Jurkat, Clone E6-1 (cell line): ENCODE data around the gene ASPDH. TPM values are rescaled to one million over a fixed set of nuclear protein-coding genes. Genes with fewer than 3 reads are reported as not detected.

Source experiments
- DNase-seq: peaks from one replicate; pipeline ENCODE4 v3.0.0-alpha.2; 2011; ENCODE audit warnings: low read depth, low spot score
- H3K4me3 ChIP-seq: 2 replicates; pipeline ENCODE4 v1.5.1; 2011; ENCODE audit warnings: mild to moderate bottlenecking, low read length, control low read depth, moderate library complexity
- polyA plus RNA-seq: library from polyadenylated mRNA; unstranded; fragments of >200 nt; gene quantifications from one replicate; pipeline ENCODE4 v1.2.1, GENCODE V29; 2012; ENCODE audit warnings: missing spikeins; ENCODE audit not compliant: insufficient read length, insufficient read depth

Gene ASPDH
- not detected for polyA plus RNA-seq

DNA sequence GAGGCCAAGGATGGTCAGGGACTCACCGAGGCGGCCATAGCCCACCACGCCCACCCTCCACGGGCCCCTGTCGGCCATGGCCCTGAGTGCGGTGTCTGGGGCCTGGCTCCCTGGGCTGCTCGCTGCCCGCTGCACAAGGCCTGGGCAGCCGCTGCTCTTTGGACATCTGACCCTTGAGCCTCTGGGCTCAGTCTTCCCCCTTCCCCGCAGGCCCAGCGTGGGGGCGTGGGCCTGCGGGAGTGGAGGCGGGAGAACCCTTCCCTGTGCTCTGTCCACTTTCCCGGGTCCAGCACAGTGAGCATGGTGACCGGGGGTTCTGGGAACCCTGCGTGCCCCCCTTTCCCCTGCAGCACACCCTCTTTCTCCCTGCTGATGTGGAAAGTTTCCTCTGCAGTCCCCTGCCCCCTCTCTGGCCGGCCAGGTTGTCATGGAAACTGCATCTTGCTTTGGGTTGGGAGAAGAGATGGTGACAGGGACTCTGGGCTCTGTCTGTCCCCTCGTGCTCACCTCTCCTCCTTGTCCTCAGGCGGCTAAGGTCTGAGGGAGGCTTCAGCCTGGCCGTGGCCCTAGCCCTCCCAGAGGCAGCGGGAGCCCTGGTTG lies at the start of gene ASPDH:
TSS of gene ASPDH (minus strand) at position 168 of the 600 bp plus-strand sequence. CDS start at position 78, 90 bp downstream.
- no peak for DNase-seq
- peak within 1 kb of the TSS; percentile 47 for H3K4me3 ChIP-seq

DNA sequence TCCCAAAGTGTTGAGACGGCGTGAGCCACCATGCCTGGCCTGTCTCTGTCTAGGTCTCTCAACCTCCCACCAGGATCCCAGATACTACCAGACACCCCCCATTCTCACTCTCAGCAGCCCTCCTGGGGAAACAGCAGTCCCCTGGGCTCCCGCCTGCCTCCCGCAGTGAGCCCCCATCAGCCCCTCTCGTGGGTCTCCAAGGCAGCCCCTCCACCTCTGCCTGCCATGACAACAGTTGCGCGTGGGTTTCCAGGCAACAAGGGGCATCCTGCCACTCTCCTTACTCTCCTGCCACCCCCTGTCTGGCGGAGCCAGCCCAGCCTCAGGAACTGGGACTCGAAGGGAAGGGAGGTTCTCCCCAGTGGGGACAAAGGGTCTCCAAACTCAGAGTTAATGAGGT lies 49.3 kb upstream of the ASPDH start:
- no peak for DNase-seq
- no peak overlapping the region for H3K4me3 ChIP-seq

DNA sequence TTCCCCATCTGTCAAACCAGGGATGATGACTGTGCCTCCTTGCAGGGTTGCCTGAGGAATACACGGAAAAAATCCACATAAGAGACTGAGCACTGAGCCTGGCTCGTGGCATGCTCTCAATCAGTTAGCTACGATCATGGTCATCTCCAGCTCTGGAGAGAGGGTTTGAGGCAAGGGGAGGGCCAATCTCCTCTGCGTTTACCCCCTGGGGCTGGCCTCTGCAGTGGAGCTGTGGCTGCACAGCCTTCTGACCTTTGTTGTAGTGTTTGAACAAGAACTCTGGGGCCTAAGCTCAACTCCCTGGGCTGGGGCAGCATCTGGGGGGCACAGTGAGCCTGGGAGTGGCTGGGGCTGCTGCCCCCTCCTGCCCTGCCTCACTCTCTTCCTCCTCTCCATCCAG lies 48.6 kb upstream of the ASPDH start:
- H3K4me3 ChIP-seq = no peak overlapping the region
- no peak for DNase-seq

DNA sequence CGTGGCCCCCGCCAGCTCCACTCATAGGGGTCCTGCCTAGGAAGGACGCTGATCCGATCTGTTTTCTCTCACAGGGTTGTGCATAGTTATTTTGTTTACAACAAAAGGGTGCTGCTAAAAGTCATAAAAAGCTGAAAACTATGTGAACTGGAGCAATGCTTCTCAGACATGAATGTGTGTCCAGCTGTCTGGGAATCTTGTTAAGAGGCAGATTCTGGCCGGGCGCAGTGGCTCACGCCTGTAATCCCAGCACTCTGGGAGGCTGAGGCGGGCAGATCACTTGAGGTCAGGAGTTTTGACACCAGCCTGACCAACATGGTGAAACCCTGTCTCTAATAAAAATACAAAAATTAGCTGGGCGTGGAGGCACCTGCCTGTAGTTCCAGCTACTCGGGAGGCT lies 45.9 kb upstream of the ASPDH start:
- no peak for DNase-seq
- no peak overlapping the region for H3K4me3 ChIP-seq

- no peak for DNase-seq
- no peak overlapping the region for H3K4me3 ChIP-seq
Measured at GRCh38 chr19:50558449-50558848, 44.7 kb upstream of the ASPDH start.

- H3K4me3 ChIP-seq = no peak overlapping the region
- no peak for DNase-seq
Measured at GRCh38 chr19:50558039-50558438, 44.3 kb upstream of the ASPDH start.

- peak overlapping the region; percentile 66 for H3K4me3 ChIP-seq
- DNase-seq = no peak
Measured at GRCh38 chr19:50557009-50557613, 43.4 kb upstream of the ASPDH start.

DNA sequence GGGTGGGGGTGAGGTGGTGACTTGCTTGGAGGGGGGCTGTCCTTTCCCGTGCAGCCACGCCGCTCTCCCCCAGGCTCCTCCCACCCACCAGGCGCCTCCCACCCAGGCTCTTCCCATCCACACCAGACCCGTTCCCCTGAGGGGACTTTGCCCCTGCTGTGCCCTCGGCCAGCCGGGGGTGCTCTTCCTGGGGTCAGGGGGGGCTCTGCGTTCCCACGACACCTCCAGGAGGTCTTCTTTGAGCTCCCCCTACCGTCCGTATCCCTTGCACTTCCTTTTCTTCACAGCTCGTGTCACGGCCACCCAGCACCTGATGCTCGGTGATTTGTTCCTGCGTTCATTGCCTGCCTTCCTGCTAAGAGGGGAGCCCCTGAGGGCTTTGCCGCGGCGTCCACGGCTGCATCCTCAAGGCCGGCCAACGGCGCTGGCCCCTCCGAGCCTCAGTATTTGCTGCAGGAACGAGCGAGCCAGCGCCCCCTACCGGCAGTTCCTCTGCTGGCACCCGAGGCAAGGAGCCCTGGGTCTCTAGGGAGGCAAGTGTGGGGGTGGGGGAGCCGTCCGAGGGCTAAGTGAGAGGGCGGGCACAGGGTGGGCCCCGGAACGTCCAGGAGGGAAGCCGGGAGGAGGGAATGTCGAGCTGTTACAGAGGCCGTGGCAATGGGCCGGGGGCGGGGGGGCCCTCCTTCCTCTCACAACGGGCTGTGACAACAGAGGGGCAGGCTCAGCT lies 42.7 kb upstream of the ASPDH start:
- H3K4me3 ChIP-seq = peak overlapping the region; percentile 66
- DNase-seq = peak; percentile 60

DNA sequence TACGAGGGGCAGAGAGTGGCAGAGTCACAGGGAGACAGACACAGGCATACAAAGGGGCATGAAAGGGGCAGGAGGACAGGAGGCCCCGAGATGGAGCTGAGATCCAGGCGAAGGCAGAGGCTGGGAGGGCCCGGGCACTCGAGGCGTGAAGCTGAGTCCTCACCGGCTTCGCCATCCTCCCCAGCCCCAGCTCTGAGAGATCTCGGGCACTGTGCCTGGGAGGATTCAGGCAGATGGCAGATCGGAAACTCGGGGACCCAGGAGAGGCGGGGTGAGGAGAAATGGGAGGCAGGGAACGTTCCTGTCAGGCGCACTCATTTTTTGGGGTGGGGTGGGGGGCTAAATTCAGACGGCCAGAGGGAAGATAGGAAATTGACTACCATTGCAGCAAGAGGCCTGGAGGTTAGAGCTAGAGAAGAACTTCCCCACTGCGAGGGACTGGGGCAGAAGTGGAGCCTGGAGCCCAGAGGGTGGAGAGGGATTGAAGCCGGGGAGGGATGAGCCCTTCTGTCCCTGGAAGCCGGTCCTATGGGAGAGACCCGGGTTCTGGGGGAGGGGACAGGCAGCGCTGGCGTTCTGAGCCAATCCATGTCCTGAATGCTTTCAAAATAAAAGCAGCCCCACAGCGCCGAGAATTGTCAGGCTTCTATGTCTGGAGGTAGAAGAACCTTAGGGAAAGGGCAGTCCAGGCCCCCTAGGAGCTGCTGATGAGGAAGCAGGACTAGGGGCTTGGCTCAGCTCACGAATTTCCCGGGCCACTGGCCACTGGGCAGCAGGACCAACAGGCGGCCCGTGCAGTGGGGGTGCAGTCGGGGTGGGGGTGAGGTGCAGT lies 42.0 kb upstream of the ASPDH start:
- no peak for DNase-seq
- H3K4me3 ChIP-seq = peak overlapping the region; percentile 66

DNA sequence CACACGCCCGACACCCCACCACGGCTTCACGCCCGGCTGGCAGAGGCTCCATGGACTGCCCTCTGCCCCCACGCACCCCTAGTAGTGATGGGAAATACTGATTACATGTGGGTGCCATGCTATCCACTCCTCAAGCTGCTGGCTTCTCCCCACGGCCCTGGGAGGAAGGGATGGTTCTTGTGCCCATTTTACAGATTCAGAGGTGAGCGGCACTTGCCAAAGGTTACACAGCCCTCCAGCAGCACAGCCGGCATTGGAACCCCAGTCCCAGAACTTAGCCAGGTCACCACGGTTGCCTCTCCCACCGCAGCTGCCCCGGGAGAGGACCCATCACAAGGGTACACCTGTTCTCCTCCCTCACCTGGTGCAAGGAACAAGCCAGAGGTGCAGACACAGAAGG lies 41.3 kb upstream of the ASPDH start:
- no peak overlapping the region for H3K4me3 ChIP-seq
- DNase-seq = no peak

DNA sequence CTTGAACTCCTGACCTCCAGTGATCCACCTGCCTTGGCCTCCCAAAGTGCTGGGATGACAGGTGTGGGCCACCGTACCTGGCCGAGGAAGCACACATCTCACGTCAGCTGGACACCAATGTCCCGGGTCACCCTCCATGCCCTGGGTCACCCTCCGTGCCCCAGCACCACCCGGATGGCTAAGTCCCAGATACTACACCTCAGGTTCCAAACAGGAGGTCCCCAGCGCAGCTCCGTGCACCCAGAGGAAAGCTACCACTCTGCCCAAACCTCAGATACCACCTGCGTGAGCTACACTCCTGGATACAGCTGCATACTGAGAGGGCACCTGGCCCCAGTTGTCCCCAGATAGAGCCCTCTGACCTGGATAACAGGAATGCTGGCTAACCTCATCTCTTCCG lies 40.5 kb upstream of the ASPDH start:
- no peak for DNase-seq
- no peak overlapping the region for H3K4me3 ChIP-seq

DNA sequence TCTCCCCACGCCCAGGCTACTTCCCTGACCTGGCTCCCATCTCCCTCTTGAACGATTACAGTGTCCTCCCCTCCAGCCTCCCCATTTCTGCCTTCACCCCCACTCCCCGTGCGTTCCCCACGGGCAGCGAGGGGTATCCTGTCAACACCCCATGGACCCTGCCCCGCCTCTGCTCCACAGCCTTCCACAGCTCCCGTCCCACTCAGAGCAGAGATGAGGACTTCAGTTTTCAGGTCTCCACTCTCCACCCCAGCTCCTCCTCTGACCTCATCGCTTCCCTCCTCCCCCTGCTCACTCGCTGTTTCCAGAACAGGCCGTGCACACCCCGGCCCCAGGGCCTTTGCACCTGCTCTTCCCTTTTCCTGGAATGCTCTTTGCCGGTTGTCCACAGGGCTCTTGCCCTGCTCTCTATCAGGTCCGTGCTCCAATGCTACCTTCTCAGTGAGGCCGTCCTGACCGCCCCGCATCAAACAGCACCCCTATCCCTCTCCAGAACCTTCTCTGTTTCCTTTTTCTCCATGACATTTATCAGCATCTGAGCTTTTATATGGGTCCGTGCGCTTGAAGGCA lies 39.5 kb upstream of the ASPDH start:
- DNase-seq = no peak
- no peak overlapping the region for H3K4me3 ChIP-seq

DNA sequence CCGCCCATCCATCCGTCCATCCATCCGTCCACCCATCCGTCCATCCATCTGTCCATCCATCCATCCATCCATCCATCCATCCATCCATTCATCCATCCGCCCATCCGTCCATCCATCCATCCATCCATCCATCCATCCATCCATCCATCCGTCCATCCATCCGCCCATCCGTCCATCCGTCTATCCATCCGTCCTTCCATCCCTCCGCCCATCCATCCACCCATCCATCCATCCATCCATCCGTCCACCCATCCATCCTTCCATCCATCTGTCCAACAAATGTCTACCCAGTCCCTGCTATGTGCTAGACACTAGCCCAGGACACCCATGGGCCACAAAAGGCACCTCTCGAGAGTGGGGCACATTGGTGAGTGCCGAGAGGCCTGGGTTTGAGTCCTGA lies 38.8 kb upstream of the ASPDH start:
- no peak overlapping the region for H3K4me3 ChIP-seq
- no peak for DNase-seq

DNA sequence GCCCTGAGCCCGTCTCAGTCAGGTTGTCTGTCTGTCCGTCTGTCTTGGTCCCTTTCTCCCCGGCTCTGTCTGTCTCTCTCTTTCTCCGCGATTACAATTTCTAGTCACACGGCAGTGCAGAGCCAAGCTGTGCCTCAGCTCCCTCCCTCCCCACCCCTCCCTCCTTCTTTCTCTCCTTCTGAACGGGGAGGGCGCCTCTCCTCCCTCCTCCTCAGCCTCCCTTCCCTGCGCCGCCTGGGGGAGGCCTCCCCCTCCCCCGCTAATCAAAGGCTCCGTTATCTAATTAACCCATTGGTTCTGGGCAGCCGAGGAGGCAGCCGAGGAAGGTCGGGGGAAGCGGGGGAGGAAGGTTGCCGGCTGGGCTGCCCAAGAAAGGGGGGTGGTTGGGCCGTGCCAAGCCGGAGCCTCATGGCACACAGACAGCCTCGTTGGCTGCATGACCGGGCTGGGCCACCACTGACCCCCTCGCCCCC lies 38.0 kb upstream of the ASPDH start:
- no peak for DNase-seq
- no peak overlapping the region for H3K4me3 ChIP-seq

DNA sequence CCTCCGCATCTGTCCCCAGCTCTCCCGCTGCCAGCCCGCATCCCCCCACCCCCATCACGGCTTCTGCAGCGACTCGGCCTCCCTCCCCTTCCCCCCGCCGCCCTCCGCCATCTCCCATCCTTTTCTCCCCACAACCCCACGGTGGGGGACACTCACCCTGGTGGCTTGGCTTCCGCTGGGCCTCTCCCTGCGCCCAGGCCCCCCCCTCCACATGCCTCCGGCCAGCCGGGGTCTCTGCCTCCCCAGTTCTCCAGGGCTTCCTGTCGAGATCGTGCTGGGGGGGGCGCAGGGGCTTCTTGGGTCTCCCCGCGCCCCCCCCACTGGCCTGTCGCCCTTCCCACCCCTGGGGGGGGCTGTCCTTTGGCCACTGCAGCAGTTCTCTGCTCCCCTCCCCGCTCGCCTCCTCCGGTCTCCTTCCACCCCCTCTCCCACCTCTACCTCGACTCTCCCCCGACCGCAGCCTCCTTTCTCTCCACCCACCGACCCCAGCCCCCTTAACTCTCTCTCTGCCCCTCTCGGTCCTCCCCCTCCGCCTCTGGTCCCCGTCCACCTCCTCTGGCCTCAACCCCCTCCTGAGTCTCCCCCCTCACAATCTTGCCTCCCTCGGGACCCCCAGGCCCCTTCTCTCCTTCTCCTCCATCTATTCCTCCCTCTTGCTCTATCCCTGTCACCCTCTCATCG lies 37.5 kb upstream of the ASPDH start:
- DNase-seq = no peak

DNA sequence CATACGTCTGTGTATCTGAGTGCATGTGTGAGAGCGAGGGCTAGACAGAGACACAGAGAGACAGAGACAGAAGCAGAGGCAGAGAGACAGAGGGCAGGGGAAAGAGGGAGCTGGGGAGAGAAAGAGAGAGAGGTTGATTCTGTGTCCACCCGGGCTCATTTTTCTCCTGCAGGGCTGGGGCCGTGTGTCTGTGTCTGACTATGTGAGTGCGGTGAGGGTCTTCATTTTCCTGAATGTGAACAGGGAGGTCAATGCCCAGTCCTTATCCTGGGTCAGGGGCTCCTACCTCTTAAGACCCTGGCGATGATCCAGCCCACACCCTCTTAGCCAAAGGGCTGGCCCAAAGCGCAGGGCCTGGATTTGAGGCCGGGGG lies 36.9 kb upstream of the ASPDH start:
- no peak overlapping the region for H3K4me3 ChIP-seq
- no peak for DNase-seq

More for the DNA sequence above, 37.5 kb upstream of the ASPDH start:
- no peak overlapping the region for H3K4me3 ChIP-seq

DNA sequence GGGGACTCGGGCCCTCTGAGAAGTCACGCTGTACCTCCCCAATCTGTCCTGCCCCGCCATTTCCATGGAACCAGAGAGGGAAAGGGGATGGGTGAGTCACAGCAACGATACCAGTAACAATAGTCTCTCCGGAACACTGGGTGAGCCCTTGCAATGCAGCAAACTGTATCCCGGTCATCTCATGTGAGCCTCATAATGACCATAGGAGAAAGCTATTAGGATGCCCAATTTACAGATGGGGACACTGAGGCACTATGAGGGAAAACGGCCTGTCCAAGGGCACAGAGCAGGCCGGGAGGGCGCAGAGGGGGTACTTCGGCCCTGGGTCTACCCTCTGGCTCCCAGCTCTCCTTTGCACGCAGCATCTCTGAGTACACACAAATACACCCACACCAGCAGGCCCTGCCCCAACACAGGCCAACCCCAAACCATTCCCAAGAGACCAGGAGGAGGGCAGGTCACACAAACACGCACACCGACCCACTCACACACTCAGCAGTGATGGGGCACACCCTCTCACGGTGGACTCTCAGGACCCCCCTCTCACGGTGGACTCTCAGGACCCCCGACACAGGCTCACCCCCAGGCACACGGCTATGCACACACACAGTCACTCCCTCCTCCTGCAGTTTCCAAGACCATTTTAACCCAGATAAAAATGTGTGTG lies 36.3 kb upstream of the ASPDH start:
- DNase-seq = no peak
- no peak overlapping the region for H3K4me3 ChIP-seq
